Skeletal muscle cell (primary cell): Measurements from ENCODE around the gene MRPL18.
"Not testable (repeated sequence)": the region's sequence is repeated elsewhere in the genome, so short reads cannot be mapped to it uniquely, and the experiment has no call there.

Experiments
- DNase-seq: peaks from one replicate; pipeline ENCODE4 v3.0.0-alpha.2; 2010; ENCODE audit warnings: low read depth
- H3K4me3 ChIP-seq: 2 replicates; pipeline ENCODE4 v1.5.1; 2011; ENCODE audit warnings: low read depth, mild to moderate bottlenecking, control low read depth, low read length, moderate library complexity

Gene MRPL18

GRCh38 chr6:159808647-159809046, 18.4 kb downstream of the MRPL18 start:
- H3K4me3 ChIP-seq, result no peak overlapping the region
- DNase-seq, result no peak

- DNase-seq, result no peak
These were observed 18.9 kb downstream of the MRPL18 start for GRCh38 chr6:159809149-159809548.

DNA sequence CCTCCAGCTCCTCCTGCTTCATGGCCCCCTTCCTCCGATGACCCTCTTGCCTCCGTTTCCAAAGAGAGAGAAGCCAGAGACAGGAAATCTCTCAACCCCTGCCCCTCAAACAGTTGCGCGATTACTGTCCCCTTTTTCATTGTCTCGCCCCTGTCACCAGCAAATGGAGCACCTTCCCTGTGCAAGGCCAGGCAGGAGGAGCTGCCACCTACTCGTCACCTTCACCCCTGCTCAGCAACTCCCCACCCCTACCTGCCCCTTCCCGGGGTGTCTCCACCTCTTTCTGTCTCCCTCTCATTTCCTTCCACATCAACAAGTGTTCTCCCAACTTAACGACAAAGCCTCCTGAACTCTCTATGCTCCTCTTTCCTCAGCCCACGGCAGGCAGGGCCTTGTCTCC, 23.5 kb downstream of the MRPL18 start:
- no peak overlapping the region for H3K4me3 ChIP-seq
- DNase-seq, result no peak

More at GRCh38 chr6:159809149-159809548, 18.9 kb downstream of the MRPL18 start:
- H3K4me3 ChIP-seq, result no peak overlapping the region

DNA sequence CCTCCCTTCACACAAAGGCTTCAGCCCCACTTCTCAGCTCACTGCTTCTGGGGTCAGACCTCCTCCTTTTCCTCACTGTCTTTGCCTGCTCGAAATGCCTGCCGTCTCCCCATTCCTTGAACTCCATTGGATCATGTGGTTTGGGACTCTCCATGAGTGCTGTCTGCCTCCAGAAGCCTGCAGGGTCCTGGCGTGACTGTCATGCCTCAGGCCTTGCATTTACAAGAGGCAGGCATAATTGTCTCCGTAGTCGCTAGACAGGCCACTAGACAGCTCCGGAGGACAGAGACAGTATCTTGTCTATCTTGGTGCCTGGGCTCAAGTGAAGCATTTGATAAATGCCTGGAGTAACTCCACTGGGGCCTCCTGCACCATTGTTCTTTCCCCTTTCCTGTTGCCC, 25.1 kb downstream of the MRPL18 start:
- no peak for DNase-seq
- no peak overlapping the region for H3K4me3 ChIP-seq

DNA sequence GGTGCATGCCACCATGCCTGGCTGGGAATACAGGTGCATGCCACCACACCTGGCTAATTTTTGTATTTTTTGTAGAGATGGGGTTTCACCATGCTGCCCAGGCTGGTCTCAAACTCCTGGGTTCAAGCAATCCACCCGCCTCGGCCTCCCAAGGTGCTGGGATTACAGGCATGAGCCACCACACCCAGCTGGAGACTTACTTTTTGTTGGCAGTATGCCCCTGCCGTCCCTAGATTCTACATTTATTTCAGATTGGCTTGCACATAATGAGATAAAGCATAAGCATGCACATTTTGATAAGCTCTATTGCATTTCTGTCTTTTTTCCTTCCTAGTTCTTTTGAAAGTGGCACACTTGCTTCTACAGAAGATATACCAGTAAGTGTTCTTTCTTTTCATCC, 26.5 kb downstream of the MRPL18 start:
- not testable (repeated sequence) for DNase-seq, H3K4me3 ChIP-seq

DNA sequence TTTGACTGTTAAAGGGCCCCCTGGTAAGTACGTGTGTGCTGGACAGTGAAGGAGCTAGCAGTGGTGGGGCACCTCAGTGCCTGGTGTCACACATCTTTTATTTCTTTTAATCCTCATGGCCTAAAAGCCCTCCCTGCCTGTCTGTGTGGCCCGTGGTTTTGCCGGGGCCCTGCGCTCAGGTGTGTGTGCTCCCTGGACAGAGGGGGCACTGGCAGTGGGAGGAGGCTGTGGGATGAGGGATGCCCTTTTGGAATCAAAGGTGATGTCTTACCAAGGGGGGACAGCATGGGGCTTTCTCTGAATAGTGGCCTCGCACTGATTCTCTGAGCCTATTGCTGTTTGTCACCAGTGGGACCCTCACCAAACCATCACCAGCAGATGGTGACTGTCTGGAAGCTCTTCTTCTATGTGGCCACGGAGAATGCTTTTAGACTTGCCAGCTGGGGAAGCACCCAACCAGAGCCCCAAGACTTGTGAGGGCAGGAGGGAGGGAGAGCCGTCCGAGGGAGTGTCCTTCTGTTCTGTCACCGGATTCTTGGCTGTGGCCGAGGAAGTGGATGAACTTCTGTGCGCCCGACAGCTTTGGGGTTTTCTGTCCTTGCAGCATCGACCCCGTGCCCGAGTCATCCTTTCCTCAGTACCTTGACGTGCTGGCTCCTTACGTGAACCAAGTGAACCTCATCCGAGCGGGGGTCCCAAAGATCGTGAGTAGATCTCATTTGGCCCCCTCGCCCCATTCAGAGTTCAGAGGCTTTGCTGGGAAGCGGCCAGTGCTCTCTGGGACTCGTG, 27.9 kb downstream of the MRPL18 start:
- H3K4me3 ChIP-seq, result no peak overlapping the region
- DNase-seq, result no peak

DNA sequence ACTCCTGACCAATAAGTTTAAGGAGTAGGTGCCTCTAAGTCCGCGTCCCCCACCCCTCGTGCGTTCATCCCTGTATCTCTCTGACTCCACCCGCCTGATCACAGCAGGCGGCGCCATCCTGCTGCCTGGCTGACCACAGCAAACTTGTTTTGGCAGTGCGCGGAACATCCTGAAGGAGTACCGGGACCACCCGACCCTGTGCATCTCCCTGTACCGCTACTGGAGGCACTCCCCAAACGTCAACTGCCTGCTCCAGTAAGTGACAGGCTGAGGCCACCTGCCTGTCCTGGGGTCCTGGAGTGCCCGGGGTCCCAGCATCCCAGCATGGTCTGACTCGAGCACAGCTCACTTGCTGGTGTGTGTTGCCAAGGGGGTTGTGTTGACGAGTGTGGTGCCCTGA, 28.8 kb downstream of the MRPL18 start:
- no peak overlapping the region for H3K4me3 ChIP-seq

DNA sequence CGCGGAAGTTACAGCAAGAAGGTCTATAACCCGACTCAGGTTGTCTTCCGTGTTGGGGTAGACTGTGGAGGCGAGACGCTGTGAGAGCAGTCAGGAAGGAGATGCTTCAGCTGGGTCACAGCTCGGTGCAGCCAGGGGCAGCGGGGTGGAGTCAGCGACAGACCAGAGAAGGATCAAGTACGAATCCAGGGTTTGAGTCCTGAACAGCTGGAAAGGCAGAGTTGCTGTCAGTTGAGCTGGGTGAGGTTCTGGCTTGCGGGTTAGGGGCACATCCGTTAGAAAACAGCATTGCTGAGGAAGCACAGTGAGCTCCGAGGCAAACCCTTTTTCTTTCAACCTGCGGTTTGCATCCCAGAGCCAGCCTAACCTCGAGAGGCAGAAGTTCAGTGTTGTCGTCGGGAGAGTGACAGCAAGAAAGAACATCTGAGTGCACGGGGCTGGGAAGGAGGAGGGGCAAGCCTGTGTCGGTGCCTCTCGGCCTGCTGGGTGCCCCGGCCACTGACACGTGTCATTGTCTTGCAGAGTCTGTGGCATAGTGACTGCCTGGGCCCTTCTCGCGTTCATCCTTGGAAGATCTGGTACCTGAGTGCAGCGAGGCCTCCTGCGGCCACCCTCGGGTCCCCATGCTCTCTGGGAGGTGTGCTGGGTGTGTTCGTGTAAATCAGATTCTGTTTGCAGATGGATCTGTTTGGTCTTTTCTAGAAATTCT, 29.8 kb downstream of the MRPL18 start:
- DNase-seq, result no peak
- H3K4me3 ChIP-seq, result no peak overlapping the region

More for the DNA sequence above, 28.8 kb downstream of the MRPL18 start:
- DNase-seq, result no peak

- H3K4me3 ChIP-seq, result no peak overlapping the region
- DNase-seq, result no peak
These were observed 30.9 kb downstream of the MRPL18 start for GRCh38 chr6:159821122-159821521.

- DNase-seq, result no peak
- H3K4me3 ChIP-seq, result no peak overlapping the region
These were observed 31.5 kb downstream of the MRPL18 start for GRCh38 chr6:159821726-159822125.

DNA sequence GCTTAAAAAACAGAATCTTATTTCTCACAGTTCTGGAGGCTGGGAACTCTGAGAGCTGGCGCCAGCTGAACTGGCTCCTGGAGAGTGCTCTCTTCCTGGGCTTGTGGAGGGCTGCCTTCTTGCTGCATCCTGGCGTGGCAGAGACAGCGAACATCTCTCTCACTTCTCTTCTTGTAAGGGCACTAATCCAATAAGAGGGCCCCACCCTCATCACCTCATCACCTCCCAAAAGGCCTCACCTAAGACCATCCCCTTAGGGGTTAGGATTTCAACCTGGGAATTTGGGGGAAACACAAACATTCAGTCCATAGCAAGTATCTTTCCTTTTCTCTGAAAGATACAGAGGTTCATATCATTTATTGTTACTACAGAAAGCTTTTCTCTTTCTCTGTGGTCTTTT, 33.7 kb downstream of the MRPL18 start:
- H3K4me3 ChIP-seq, result no peak overlapping the region
- DNase-seq, result no peak

DNA sequence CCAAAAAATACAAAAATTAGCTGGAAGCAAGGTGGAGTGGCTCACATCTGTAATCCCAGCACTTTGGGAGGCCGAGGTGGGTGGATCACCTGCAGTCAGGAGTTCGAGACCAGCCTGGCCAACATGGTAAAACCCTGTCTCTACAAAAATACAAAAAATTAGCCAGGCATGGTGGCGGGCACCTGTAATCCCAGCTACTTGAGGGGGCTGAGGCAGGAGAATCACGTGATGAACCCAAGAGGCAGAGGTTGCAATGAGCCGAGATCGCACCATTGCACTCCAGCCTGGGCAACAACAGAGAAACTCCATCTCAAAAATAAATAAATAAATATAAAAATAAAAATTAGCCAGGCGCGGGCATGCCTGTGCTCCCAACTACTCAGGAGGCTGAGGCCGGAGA, 34.4 kb downstream of the MRPL18 start:
- not testable (repeated sequence) for DNase-seq, H3K4me3 ChIP-seq

DNA sequence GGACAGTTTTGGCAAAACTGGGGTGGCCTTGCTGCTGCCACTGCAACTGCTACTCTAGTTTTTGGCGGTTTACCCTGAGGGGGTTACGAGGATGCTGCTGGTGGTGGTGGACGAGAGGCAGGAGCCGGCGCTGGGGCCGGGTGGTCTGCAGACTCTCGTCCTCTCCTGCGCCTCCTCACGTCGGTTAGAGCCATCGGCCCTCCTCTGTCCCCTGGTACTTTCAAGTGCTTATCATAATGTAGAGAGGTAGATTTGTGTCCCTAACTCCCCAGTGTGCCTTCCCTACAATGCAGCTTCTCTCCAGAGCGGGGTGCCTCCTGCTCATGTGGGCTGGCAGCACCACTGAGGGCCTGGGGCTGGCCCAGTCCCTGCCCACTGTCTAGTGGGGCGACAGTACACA, 35.7 kb downstream of the MRPL18 start:
- no peak overlapping the region for H3K4me3 ChIP-seq
- DNase-seq, result no peak

DNA sequence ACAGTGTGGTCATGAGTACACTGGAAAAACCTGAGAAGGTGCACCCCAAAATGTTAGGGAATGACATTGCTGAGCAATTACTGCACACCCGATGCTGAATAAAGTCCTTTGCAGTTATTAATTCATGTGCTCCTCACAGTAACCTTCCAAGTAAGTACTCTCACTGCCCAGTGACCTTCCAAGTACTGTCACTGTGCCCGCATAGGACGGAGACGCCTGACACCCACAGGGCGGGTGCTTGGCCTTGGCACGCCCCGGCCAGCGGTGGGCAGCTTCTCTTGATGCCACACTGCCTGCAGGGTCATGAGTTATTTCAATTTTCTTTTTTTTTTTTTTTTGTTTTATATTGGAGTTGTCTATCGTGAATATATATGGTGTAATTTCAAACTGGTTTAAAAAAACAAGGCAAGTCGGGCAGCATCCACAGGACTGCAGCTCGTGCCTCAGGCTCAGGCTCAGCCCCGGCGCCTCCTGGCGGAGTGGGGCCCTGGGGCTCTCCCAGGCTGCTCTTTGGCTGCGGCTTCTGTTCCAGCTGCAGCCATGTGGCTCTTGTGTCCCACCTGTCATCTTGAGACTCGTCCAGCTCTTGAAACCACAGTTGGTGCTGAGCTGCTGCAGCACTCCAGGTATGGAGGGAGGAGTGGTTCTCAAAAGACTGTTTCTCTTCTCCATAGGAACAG, 36.8 kb downstream of the MRPL18 start:
- DNase-seq, result no peak
- no peak overlapping the region for H3K4me3 ChIP-seq

DNA sequence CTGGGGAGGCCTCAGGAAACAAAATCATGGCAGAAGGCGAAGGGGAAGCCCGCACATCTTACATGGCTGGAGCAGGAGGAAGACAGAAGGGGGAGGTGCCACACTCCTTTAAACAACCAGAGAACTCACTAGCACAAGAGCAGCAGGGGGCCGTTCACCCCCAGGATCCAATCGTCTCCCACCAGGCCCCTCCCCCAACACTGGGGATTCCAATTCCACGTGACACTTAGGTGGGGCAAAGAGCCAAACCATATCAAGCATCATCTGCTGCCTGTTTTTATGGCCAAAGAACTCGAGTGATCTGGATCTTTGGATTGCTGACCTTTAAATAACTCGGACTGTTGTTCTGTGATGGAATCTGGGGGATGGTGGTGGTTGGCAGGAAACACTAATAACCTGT, 37.8 kb downstream of the MRPL18 start:
- no peak for DNase-seq
- H3K4me3 ChIP-seq, result no peak overlapping the region

DNA sequence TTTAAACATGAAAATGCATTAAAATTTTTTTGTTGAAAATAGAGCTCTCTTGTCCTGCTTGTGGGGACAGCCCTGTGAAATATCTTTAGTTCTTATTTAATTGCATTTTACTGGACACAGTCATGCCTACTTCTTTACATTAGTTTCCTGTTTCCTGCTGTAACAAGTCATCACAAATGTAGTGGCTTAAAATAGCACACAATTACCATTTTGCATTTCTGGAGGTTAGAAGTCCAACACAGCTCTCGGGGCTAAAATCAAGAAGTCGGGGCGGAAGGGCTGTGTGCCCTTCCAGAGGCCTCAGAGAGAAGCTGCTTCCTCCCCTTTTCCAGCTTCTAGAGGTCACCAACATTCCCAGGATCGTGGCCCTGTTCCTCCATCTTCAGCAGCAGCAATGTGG, 39.3 kb downstream of the MRPL18 start:
- no peak overlapping the region for H3K4me3 ChIP-seq
- DNase-seq, result no peak

DNA sequence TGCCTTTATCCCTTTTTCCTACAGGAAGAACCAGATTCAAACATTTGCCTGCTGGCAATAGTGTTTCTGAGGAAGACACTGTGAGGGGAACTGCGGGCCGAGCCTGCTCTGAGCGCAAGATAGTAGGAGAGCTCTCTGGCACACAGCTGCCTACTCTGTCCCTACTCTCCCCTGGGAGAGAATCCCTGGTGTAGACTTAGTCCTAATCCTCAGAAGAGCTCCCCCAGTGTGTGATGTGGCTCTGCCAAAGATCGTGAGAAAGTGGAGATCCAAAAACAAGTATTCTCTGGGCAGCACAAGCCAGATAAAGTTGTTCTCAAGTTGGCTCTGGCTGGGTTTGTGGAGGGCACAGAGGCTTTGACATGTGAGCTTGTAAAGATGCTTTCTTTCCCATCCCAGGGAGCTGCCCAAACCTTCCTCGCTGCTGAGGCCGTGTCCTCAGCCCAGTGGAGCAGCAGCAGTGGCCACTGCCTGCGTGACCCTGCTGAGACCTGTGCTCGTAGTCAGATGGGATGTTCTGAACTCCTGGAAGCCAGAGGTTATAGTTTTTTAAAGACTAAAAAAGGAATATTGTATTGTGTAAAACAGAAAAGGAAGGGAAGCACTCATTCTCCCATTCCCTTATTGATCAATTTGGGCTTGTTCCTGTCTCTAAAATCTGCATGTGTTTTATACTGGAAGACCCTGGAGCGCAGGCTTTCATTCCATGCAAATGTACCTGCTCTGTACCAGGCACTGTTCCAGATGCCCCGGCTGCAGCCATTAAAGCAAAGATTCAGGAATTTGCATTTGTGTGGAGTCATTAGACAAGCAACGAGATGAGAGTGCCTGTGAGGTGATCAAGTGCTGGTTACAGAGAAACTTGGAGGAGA, 40.5 kb downstream of the MRPL18 start:
- H3K4me3 ChIP-seq, result no peak overlapping the region
- DNase-seq, result no peak

DNA sequence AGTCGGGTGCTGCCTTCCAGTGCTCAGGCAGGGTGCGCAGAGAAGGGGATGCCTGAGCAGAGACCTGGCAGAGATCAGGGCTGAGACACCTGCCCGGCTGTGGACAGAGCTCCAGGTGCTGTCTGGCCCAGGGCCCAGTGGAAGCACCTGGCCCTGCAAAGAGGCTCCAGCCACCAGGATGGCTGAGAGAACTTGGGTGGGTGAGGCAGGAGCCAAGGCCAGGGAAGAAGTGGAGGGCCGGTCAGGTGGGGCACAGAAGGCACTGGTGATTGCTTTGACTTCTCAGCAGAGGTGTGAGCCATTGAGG, 41.1 kb downstream of the MRPL18 start:
- H3K4me3 ChIP-seq, result no peak overlapping the region
- no peak for DNase-seq

DNA sequence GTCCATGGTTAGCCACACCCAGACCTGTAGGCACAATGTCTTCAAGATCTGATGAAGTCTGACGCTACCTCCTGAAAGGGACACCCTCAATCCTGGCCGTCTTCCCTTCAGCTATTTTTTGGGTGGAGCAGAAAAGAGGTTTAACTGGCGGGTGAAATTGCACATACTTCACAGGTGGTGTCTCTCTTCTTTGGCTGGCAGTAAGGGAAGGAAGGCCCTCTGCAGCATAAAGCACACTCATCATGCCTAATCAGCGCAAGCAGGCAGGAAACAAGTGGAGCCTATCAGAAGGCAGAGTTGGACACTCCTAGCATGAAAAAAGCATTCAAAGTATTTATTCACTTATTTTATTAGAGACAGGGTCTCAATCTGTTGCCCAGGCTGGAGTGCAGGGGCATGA, 42.7 kb downstream of the MRPL18 start:
- DNase-seq, result no peak
- H3K4me3 ChIP-seq, result no peak overlapping the region

GRCh38 chr6:159833556-159833955, 43.3 kb downstream of the MRPL18 start:
- DNase-seq, result peak; percentile 15
- no peak overlapping the region for H3K4me3 ChIP-seq
